Activated naive CD4-positive, alpha-beta T cell treated with anti-CD3 and anti-CD28 coated beads, Interleukin-2, amount 50 U/mL, for 24 hours (primary cell): ENCODE data around the gene QRFP.

Experiments
- H3K27ac Mint-ChIP-seq: one replicate; pipeline ENCODE4 v1.8.0; 2021; ENCODE audit warnings: mild to moderate bottlenecking, mixed read lengths
- H3K27me3 Mint-ChIP-seq: one replicate; pipeline ENCODE4 v1.8.0; 2021; ENCODE audit warnings: mixed read lengths
- H3K36me3 Mint-ChIP-seq: one replicate; pipeline ENCODE4 v1.8.0; 2021; ENCODE audit warnings: mixed read lengths
- H3K4me1 Mint-ChIP-seq: one replicate; pipeline ENCODE4 v1.8.0; 2021; ENCODE audit warnings: mixed read lengths
- H3K4me3 Mint-ChIP-seq: one replicate; pipeline ENCODE4 v1.8.0; 2021; ENCODE audit warnings: mild to moderate bottlenecking, mixed read lengths
- H3K9me3 Mint-ChIP-seq: one replicate; pipeline ENCODE4 v1.8.0; 2021; ENCODE audit warnings: mixed read lengths

QRFP gene

DNA sequence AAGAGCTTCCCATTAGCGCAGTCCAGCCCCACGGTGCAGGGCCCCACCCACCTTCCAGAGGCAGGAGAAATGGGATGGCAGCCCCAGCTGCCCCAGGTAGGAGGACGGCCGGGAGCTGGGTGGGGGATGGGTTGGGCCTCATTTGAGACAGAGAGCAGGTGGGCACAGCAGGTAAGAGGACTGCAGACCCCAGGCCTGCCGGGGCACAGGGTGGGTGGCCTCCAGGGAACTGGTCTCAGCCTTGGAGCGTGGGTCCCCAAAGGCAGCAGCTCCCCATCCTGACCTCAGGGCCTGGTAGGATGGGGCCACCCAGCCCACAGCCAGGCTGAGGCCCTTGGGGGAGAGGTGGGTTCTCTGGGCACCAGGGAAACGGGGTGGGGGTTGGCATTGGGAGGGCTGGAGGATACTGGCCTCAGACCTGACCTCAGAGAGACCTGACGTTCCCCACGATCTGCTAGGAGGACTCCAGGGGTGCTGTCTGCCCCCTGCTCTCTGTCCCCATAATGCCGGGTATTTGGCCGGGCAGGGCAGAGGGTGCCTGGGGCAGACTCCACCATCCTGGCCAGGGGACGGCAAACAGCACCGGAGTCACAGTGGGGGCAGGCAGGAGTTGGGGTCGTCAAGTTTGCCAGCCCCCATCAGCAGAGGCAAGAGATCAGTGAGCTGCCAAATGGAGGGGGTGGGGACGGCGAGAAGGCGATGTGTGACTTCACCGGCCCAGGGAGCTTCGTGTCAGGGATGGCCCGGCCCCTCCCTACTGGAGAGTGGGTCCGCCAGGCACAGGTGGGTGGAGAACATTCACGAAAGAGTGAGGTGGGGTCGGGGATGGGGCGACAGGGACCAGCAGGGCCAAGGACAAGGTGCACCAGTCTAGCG is 6.8 kb upstream of the QRFP start:
- Mint-ChIP-seq H3K36me3 (no peaks in the 10 kb centered on the region), H3K4me1 (no peaks in the 10 kb centered on the region), H3K9me3 (no peaks in the 10 kb centered on the region), H3K27me3 (no peaks in the 10 kb centered on the region), H3K27ac (no peak overlapping the region), H3K4me3 (no peak overlapping the region)

DNA sequence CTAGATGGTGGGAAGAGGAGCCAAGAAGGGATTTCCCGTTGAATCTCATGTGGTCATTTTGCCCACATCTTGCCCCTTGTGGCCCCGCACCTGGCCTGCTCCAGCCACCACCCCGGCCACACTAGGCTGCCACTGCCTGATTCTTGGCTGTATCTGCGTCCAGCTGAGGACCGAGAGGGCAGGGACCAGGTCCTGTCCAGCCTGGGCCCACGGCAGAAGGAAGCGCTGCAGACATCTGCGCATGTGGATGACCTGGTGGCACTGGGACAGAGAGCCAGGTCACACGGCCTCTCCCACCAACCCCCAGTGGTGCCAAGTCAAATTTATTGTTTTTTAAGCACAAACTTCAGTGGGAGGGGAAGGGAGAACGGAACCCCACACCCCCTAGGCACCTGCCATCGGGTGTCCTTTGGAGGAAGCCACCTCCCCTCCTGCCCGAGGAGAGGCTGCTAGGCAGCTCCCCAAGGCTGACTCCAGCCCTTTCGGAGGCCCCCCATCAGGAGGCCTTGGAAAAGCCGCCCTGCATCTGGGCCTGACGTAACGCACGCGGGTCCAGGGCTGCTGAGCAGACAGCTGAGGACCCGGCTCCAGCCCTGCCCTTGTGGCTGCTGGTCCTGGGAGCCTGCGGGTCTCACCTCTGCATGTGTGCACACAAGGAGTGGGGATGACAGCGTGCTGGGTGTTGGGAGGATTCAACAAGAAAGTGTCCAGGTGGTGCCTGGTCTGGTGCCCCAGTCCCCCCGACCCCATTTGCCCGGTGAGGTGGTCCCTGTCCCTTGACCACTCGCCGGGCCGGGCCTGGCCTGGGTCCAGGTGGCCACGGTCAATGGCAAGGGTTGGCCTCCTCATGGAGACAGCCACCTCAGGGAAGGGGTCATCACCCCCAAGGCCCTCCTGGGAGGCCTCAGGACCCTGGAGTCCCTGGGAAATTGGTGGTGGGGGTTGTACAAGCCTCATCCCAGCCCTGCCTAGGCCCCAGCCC is 5.9 kb upstream of the QRFP start:
- Mint-ChIP-seq H3K27ac (no peak overlapping the region), H3K4me1 (no peaks in the 10 kb centered on the region), H3K4me3 (no peak overlapping the region), H3K27me3 (no peaks in the 10 kb centered on the region), H3K36me3 (no peaks in the 10 kb centered on the region), H3K9me3 (no peaks in the 10 kb centered on the region)

DNA sequence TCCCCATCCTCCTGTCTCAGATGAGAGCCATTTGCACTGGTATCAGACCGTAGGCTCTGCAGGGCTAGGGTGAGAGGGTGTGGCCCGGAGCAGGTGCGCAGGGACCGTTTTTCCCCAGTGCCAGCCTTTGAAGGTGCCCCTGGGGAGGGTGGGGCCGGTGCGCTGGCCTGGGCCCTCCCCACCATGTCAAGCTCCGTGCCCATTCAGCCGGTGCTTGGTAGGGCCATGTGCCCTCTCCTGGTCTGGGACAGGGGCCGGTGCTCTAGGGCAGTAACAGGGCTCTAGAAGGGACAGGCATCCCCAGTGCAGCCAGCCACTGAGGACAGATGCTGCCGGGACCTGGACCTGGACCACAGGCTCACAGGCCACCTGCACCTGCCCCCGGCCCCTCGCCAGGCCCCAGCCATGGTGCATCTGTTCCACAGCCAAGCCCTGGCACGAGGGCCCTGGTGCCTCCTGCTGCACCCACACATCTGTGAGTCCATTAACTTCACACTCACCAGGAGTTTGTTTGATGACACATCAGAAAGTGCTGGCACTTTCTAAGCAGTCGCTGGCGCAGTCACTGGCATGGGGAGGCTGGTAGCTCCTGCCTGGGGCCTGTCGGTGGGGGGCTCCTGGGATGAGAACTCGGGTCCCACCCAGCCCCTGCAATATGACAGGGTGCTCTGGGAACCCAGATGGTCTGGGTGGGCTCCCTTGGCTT is 5.0 kb upstream of the QRFP start:
- H3K4me1 Mint-ChIP-seq: no peaks in the 10 kb centered on the region
- H3K9me3 Mint-ChIP-seq: no peaks in the 10 kb centered on the region
- H3K27ac Mint-ChIP-seq: no peak overlapping the region
- no peak overlapping the region for H3K4me3 Mint-ChIP-seq
- no peaks in the 10 kb centered on the region for H3K36me3 Mint-ChIP-seq
- no peaks in the 10 kb centered on the region for H3K27me3 Mint-ChIP-seq

DNA sequence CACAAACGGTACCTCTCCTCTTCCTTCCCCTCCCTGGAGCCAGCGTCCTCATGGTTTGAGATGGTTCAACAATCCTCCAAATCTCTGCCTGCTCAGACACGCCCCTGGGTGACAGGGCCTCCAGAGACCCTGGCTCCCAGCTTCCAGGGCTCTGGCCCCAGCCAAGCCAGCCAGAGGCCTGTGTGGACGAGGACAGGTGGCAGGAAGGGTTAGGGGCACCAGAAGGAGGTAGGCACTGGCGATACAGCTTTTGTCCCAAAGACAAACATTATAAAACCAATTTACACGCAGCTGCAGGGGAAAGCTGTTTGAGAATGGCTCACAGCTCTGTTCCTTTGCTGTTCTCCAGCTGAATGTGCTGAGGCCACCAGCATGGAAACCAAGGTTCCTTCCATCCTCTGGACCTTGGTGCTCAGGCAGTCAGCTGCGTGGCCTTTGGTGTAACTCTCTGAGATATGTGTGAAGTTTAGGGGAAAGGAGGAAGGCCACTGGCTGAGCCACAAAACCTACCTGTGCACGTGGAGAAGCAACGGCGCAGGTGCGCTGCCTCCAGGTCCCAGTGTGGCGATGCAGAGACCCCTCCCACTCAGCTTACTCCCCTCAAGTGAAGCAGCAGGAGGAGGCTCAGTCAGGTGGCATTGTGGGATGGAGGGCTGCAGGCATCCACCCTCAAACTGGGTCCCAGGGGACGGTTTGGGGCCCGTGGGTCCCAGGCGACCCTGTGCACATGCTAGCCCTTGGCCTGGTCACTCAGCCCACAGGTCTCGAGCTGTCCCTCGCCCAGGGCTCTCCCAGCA is 4.3 kb upstream of the QRFP start:
- Mint-ChIP-seq H3K4me1 (no peaks in the 10 kb centered on the region), H3K4me3 (no peak overlapping the region), H3K36me3 (no peaks in the 10 kb centered on the region), H3K27me3 (no peaks in the 10 kb centered on the region), H3K27ac (no peak overlapping the region), H3K9me3 (no peaks in the 10 kb centered on the region)

DNA sequence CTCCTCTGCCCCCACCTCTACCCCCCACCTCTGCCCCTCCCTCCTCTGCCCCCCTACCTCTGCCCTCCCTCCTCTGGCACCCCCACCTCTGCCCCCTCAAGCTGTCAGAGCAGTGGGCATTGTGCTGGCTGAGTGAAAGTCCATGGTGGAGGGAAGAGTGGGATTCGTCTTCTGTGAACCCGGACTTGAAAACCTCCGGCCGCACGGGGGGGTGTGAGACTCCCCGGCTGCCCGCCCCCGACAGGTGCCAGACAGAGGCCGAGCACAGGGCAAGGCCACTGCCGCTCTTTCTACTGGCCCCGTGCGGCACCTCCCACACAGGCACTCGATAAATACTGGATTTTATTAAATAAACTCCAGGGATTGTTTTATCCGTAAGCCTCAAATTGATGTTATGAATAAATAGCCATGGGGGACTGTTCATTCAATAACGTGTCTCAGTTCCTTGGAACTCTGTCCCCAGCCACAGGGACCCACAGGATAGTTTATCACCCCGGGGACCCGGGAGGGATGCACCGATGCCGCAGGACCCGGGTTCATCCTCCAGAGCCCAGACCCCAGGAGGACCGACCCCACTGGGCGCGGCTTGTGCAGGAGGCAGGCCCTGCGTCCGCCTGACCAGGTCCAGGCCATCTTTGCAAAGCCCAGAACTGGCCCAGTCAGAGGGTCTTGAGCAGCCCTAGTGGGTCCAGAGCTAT is 2.6 kb upstream of the QRFP start:
- Mint-ChIP-seq H3K9me3 (no peaks in the 10 kb centered on the region), H3K27me3 (no peaks in the 10 kb centered on the region), H3K4me3 (no peak overlapping the region), H3K4me1 (no peaks in the 10 kb centered on the region), H3K27ac (no peak overlapping the region), H3K36me3 (no peaks in the 10 kb centered on the region)

DNA sequence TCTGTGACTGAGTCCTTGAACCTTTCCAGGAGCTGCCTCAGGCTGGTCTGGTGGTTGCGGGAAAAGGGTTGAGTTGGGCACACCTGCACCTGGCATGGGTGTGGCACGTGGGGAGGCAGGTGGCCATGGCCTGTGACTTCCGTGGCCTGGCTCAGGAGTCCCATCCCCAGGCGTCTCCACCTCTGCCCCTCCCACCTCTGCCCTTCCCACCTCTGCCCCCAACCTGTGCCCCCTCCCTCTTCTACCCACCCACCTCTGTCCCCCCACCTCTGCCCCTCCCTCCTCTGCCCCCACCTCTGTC is 1.9 kb upstream of the QRFP start:
- no peak overlapping the region for H3K4me3 Mint-ChIP-seq
- H3K27ac Mint-ChIP-seq: no peak overlapping the region

GRCh38 chr9:130897848-130898551 is 1.4 kb upstream of the QRFP start:
- Mint-ChIP-seq H3K27me3 (no peaks in the 10 kb centered on the region), H3K36me3 (no peaks in the 10 kb centered on the region), H3K4me1 (no peaks in the 10 kb centered on the region), H3K4me3 (no peak overlapping the region), H3K27ac (no peak overlapping the region), H3K9me3 (no peaks in the 10 kb centered on the region)

More for the DNA sequence above, 1.9 kb upstream of the QRFP start:
- Mint-ChIP-seq H3K9me3 (no peaks in the 10 kb centered on the region), H3K4me1 (no peaks in the 10 kb centered on the region), H3K27me3 (no peaks in the 10 kb centered on the region), H3K36me3 (no peaks in the 10 kb centered on the region)

- Mint-ChIP-seq H3K36me3 (no peaks in the 10 kb centered on the region), H3K27ac (no peak overlapping the region)
Measured at GRCh38 chr9:130897105-130897751, 616 bp upstream of the QRFP start.

DNA sequence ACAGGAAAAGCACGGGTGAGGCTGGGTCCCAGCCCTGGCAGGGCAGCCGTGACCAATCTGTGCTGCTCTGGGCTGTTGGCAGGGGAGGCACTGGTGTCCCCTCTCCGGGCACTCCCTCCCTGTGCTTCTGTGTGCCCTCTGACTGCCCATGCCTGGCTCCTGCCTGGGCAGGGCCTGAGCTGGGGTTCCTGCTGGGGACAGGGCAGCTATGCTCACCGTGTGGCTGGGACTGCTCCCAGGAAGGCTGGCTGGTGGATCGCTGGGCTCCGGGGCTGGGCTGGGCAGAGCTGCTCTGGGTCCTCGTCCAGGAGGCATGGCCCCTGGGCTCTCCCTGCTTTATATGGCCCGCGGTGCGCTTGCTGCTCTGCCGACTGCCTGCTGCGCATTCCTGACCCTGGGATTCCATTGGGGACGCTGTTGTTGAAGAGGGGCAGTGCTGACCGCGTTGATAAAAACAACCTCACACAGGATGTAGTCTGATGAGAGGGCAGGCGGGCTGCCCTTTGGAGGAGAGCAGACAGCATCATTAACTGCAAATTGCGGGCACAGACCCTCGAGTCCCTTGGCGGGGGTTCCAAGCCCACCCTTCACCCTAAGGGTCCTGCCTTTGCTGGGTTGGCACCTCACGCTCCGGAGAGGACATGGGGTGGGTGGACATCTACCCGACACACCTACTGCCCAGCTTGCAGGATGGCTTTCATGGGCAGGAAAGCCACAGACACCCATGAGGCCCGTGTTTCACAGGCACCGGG is 955 bp downstream of the QRFP start:
- Mint-ChIP-seq H3K27me3 (no peaks in the 10 kb centered on the region), H3K4me3 (no peak overlapping the region), H3K27ac (no peak overlapping the region), H3K36me3 (no peaks in the 10 kb centered on the region), H3K4me1 (no peaks in the 10 kb centered on the region), H3K9me3 (no peaks in the 10 kb centered on the region)

More at GRCh38 chr9:130897105-130897751, 616 bp upstream of the QRFP start:
- Mint-ChIP-seq H3K27me3 (no peaks in the 10 kb centered on the region), H3K4me3 (no peak overlapping the region), H3K4me1 (no peaks in the 10 kb centered on the region), H3K9me3 (no peaks in the 10 kb centered on the region)

- H3K27me3 Mint-ChIP-seq: no peaks in the 10 kb centered on the region
- no peaks in the 10 kb centered on the region for H3K4me1 Mint-ChIP-seq
- no peak overlapping the region for H3K4me3 Mint-ChIP-seq
- H3K36me3 Mint-ChIP-seq: no peaks in the 10 kb centered on the region
- H3K9me3 Mint-ChIP-seq: no peaks in the 10 kb centered on the region
- no peak overlapping the region for H3K27ac Mint-ChIP-seq
Measured at GRCh38 chr9:130895038-130895437, 1.6 kb downstream of the QRFP start.

DNA sequence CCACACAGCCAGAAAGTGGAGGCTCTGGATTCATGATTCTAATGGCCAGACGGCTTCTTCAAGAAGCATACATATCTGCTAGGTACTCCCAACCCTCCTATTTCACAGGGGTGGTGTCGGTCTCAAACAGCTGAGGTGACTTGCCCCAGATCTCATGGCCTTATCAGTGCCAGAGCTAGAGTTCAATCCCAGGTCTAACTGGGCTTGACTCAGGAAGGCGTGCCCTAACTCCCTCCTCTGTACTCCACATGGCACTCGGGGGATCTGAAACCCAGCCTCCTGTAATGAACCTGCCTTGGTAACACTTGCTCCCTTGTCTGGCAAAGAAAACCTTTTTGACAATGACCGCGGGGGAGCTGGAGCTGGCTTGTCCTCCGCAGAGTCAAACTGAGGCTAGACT is 2.1 kb downstream of the QRFP start:
- no peak overlapping the region for H3K27ac Mint-ChIP-seq
- no peaks in the 10 kb centered on the region for H3K9me3 Mint-ChIP-seq
- H3K4me1 Mint-ChIP-seq: no peaks in the 10 kb centered on the region
- no peaks in the 10 kb centered on the region for H3K36me3 Mint-ChIP-seq
- no peaks in the 10 kb centered on the region for H3K27me3 Mint-ChIP-seq
- H3K4me3 Mint-ChIP-seq: no peak overlapping the region

DNA sequence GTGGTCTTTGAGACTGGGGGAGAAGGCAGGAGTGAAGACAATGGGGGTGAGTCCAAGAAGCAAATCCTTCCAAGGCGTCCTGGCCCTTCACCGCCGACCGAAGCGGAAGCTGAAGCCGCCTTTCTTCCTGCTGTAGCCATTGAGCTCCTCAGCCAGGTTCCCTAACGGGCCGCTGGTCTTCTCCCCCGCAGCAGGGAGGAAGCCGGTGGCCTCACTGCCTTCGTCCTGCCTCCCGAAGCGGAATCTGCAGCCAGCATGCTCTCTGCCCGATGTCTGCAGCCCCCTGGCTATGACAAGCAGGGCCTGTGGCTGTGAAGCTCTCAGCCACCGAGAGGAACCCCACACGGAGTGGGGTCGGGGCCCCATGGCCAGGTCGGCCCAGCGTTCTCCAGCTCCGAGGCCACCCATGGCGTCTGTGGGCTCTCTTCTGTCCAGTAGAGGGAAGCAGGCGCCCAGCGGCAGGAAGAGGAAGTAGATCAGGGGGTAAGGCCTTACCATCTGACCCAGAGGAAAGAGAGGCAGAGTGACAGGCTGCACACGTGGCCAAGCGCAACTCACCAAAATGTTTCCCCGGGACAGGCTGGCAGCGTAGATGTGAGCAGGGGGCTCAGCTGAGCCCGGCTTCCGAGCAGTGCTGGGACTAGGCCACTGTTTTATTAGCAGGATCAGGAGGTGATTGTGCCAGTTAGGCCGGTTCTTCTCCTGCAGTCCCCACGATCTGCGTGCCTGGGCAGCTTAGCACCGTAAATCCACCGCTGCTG is 3.1 kb downstream of the QRFP start:
- H3K27ac Mint-ChIP-seq: no peak overlapping the region
- no peak overlapping the region for H3K4me3 Mint-ChIP-seq
- H3K27me3 Mint-ChIP-seq: no peaks in the 10 kb centered on the region

More for the DNA sequence above, 3.1 kb downstream of the QRFP start:
- Mint-ChIP-seq H3K9me3 (no peaks in the 10 kb centered on the region), H3K36me3 (no peaks in the 10 kb centered on the region), H3K4me1 (no peaks in the 10 kb centered on the region)
